ENCODE measurements around the gene ZNF619.

The ZNF619 gene

GRCh38 chr3:40464339-40465110, 12.4 kb upstream of the ZNF619 start:
- in situ Hi-C loops (cut with MboI; ENCODE audit: low sequenced_read_pairs) = no loop called here

DNA sequence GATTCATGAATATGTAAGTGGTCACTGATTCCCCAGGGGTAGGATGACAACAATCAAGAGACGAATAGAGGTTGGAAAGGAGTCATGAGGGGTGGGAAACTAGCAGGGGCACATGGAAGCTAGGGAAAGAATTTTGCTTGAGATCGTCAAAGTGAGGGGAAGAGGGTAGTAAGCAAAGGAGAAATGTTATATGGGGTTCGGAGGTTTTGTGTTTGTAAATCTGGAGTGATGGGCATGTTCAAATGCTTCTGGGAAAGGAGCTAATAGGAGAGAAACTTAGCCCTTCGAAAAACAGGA, 11.9 kb upstream of the ZNF619 start:
- in situ Hi-C loops (cut with MboI; ENCODE audit: low sequenced_read_pairs) = no loop called here

DNA sequence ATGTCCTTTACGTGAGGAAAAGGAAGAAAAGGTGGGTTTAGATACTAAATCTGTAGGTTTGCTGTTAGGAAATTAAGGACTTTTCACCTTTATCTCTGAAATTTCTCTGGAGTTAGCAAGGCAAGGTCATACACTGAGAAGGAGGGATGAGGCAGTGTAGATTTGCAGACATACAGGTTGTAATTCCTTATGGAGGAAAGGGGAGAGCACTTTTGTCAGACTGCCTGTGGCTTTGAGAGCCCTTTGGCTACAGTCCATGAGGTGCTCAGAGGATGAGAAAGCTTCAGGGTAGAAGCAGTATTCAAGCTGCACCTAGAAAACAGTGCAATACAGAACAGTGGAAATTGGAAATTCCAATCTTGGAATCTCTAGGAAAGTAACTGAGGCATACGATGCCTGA, 11.5 kb upstream of the ZNF619 start:
- in situ Hi-C loops (cut with MboI; ENCODE audit: low sequenced_read_pairs) = no loop called here

DNA sequence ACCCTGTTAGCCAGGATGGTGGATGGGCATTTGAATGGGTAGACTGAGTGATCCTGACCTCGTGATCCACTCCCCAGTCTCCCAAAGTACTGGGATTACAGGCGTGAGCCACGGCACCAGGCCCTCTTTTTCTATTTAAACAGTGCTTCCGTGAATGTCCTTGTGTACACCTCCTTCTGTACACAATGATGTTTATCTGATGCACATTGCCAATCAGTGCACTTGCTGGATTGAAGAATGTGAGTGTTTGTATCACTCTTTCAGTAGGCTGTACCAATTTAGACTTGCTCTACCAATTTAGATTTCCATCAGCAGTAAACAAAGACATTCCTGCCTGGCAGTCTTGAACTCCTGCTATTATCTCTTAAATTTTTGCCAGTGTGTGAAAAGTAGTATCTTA, 8.9 kb upstream of the ZNF619 start:
- in situ Hi-C loops (cut with MboI; ENCODE audit: low sequenced_read_pairs) = no loop called here

DNA sequence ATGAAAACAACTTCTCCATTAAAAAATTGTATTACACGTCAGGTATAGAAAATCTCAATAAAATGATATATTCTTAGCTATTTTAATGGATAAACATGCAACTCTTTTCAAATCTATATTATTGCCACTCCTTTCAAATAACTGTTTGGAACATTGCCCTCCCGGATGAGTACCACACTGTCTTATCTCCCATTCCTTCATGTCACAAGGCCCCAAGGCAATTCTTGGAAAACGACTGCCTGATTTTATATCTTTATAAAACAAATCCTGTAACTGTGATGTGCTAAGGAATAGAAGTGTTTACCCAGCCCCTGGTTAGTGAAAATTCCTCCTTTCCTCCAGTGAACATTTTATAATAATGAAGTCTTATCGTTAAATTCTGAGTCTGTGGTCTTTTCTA, 6.2 kb upstream of the ZNF619 start:
- in situ Hi-C loops (cut with MboI; ENCODE audit: low sequenced_read_pairs) = no loop called here

GRCh38 chr3:40477666-40478065, 744 bp downstream of the ZNF619 start:
- in situ Hi-C loops (cut with MboI; ENCODE audit: low sequenced_read_pairs) = no loop called here

- in situ Hi-C loops (cut with MboI; ENCODE audit: low sequenced_read_pairs) = no loop called here
These were observed 10.2 kb downstream of the ZNF619 start for GRCh38 chr3:40487172-40487571.

DNA sequence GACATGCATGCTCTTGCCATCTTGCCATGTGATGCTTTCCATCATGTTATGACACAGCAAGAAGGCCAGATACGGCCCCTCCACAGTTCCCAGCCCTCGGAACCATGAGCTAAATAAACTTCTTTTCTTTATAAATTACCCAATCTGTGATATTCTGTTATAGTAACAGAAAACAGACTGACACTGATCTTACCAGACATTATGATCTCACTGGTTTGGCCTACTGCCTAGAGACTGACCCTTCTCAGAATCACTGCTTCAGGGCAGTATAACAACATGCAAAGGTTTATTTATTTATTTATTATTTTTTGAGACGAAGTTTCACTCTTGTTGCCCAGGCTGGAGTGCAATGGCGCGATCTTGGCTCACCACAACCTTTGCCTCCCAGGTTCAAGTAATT, 14.0 kb downstream of the ZNF619 start:
- in situ Hi-C loops (cut with MboI; ENCODE audit: low sequenced_read_pairs) = no loop called here

GRCh38 chr3:40494698-40495097, 17.8 kb downstream of the ZNF619 start:
- in situ Hi-C loops (cut with MboI; ENCODE audit: low sequenced_read_pairs) = no loop called here

- in situ Hi-C loops (cut with MboI; ENCODE audit: low sequenced_read_pairs) = no loop called here
These were observed 20.4 kb downstream of the ZNF619 start for GRCh38 chr3:40497288-40497687.

- in situ Hi-C loops (cut with MboI; ENCODE audit: low sequenced_read_pairs) = no loop called here
These were observed 23.0 kb downstream of the ZNF619 start for GRCh38 chr3:40499952-40500351.

GRCh38 chr3:40502034-40502433, 25.1 kb downstream of the ZNF619 start:
- in situ Hi-C loops (cut with MboI; ENCODE audit: low sequenced_read_pairs) = no loop called here

DNA sequence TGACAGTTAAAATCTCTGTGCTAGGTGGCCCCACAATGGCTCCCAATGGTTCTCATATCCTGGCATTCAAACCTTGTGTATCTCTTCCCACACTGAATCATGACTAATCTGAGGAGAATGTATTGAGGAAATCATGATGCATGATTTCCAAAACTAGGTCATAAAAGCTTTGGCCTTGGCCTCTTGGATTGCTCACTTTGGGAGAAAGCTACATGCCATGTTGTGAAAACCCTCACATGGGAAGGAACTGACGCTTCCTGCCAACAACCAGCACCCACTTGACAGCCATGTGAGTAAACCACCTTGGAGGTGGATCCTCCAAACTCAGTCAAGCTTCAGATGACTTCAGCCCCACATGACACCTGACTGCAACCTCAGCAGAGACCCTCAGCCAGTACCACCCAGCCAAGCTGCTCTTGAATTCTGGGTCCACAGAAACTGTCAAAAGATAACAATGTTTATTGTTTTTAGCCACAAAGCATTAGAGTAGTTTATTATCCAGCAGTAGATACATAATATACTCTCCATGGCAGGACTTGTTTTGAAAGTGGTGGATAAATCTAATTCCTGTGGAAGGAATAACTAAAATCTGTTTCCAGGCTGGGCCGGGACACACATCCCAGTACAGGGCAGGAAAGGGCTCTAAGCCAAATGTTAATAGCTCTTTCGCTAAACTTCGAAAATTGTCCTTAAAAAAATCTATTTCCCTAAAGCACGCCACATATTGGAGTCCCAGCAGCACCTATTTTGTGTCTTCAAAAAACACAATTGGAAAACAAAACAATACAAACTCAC, 27.9 kb downstream of the ZNF619 start:
- in situ Hi-C loops (cut with MboI; ENCODE audit: low sequenced_read_pairs) = no loop called here

DNA sequence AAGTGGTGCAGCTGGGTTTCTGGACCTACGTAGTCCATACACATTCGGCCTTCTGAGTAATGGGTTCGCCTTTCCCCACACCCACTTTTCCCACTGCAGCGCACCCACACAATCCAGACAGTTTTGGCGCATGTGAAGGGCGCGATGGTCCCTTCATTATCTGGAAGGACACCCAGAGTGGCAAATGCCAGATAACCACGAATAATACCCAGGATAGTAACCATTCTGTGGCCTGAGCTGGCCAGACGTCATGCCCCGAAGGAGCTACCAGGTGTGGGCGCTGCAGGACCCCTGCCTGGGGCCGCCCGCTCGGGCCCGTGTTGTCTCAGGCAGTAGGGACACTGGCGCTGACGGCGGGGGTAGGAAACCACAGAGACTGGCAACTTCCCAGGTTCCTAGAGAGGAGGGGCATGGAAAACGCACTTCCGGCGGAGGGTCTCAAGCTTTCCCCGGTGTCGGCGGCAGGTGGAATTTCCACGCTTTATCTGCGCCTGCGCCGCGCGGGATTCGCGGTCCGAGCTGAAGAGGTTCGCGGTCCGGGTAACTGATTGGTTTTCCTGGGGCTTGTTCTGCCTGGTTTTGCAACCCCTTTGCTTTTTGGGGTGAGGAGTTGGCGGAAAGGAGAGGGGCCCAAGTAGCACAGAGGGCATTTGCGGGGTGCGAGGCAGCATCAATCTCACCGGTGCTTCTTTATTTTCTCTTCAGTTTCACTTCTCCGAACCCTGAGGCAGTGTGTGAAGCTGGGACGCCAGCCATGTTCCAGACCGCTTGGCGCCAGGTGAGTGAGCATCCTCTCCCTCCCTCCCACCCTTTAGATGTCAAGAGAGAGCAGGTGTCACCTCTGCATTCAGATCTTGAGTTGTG, 28.9 kb downstream of the ZNF619 start, which contains the start of gene ZNF620:
Gene ZNF620 (plus strand): TSS at position 441 of the 864 bp plus-strand sequence. CDS start 314 bp downstream, at position 755.
- in situ Hi-C loops (cut with MboI; ENCODE audit: low sequenced_read_pairs) = no loop called here

- in situ Hi-C loops (cut with MboI; ENCODE audit: low sequenced_read_pairs) = no loop called here
These were observed 34.3 kb downstream of the ZNF619 start for GRCh38 chr3:40511031-40511718.

GRCh38 chr3:40516201-40516600, 39.3 kb downstream of the ZNF619 start:
- in situ Hi-C loops (cut with MboI; ENCODE audit: low sequenced_read_pairs) = no loop called here

DNA sequence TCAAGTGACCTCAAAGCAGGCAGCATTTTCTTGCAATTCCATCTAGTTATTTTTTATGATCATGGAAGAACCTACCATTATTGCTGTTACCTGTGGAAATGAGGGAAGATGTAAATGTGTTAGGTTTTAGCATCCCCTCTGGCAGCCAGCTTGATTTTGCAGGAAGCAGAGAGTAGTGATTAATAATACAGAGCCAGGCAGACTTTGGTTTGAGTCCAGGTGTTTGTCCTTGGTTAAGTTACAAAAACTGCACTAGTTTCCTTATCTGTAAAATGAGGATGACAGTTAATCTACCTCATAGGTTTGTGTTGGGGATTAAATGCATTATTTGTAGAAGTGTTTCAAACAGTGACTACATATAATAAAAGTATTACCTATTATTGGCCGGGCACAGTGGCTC, 41.1 kb downstream of the ZNF619 start:
- in situ Hi-C loops (cut with MboI; ENCODE audit: low sequenced_read_pairs) = no loop called here

GRCh38 chr3:40518848-40519247, 41.9 kb downstream of the ZNF619 start:
- in situ Hi-C loops (cut with MboI; ENCODE audit: low sequenced_read_pairs) = no loop called here

DNA sequence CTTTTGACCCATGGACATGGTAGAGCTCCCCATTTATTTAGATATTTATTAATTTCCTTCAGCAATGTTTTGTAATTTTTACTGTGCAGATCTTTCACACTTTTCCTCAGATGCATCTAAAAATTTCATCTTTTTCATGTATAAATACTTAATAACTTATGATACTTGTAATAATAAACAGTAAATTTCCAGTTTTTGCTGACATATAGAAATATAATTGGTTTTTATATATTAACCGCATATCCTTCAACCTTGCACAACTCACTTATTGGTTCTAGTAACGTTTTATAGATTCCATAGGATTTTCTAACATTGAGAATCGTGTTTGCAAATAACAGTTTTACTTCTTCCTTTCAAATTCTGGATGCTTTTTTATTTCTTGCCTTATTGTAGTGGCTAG, 44.3 kb downstream of the ZNF619 start:
- in situ Hi-C loops (cut with MboI; ENCODE audit: low sequenced_read_pairs) = no loop called here

GRCh38 chr3:40523781-40524180, 46.9 kb downstream of the ZNF619 start:
- in situ Hi-C loops (cut with MboI; ENCODE audit: low sequenced_read_pairs) = no loop called here

- in situ Hi-C loops (cut with MboI; ENCODE audit: low sequenced_read_pairs) = no loop called here
These were observed 47.3 kb downstream of the ZNF619 start for GRCh38 chr3:40524222-40524567.

All from HL-60/S4 (cell line).